Sigmoid colon (tissue), 4 donors: Measurements from ENCODE around the gene SNCB.
A peak's percentile ranks its signal among the peaks of the same experiment; 100 is the strongest.

Experiments
- EP300 ChIP-seq, 4 donors: sonication (generic); formaldehyde crosslinking; IDR thresholded peaks; one replicate each; pipeline ENCODE4 v1.6.1; 2017; ENCODE audit warnings: antibody characterized with exemption in 4 of 4
- POLR2A ChIP-seq, 2 donors: fragments of 450-650 bp; IDR thresholded peaks; one replicate each; pipeline ENCODE4 v1.6.1; 2016; ENCODE audit warnings: antibody characterized with exemption in 2 of 2, mild to moderate bottlenecking in 2 of 2, moderate library complexity in 2 of 2
- POLR2AphosphoS5 ChIP-seq, 4 donors: sonication (generic); formaldehyde crosslinking; IDR thresholded peaks; one replicate each; pipeline ENCODE4 v1.6.1; 2017; ENCODE audit warnings: antibody characterized with exemption in 4 of 4
- TF ChIP-seq, protein P1 (sequence below), 4 experiments: fragments of 450-650 bp in 3 of 4; fragments of 200-600 bp in 1 of 4; IDR thresholded peaks; one replicate each; pipeline ENCODE4 v1.5.1; 2016 to 2019; ENCODE audit warnings: antibody characterized with exemption in 4 of 4, mild to moderate bottlenecking in 3 of 4, moderate library complexity in 2 of 4

DNA sequence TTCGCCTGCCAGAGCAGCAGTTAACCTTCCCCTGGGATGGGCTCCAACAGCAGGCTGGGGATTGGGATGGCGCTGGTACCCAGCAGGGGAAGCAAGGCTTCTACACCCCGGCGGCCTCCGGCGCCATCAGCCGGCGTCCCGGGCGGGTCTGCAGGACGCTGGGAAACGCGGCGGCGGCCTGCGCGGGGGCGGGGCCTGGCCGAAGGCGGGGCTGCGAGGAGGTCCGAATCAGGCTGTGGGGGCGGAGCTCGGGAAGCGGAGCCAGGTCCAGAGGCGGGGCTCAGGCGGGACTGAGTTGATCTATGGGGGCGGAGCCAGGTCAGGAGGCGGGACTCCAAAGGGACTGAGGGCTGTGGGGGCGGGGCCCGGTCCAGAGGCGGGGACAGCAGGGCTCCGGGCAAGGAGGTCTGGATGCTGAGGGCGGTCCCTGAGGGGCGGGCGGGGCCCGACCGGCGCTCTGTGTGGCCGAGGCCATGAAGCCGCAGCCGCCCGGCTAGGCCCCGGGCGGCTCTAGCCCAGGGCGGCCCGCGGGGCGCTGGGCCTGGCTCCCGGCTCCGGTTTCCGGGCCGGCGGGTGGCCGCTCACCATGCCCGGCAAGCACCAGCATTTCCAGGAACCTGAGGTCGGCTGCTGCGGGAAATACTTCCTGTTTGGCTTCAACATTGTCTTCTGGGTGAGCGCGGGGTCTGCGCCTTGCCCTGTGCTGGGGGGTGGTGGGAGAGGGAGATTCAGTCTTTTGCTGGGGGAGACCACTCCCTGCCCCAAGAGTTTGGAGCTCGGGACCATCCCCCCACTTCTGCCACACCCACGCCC lies 16.9 kb upstream of the SNCB start, which contains the start of gene TSPAN17:
- TF ChIP-seq, protein P1, sequence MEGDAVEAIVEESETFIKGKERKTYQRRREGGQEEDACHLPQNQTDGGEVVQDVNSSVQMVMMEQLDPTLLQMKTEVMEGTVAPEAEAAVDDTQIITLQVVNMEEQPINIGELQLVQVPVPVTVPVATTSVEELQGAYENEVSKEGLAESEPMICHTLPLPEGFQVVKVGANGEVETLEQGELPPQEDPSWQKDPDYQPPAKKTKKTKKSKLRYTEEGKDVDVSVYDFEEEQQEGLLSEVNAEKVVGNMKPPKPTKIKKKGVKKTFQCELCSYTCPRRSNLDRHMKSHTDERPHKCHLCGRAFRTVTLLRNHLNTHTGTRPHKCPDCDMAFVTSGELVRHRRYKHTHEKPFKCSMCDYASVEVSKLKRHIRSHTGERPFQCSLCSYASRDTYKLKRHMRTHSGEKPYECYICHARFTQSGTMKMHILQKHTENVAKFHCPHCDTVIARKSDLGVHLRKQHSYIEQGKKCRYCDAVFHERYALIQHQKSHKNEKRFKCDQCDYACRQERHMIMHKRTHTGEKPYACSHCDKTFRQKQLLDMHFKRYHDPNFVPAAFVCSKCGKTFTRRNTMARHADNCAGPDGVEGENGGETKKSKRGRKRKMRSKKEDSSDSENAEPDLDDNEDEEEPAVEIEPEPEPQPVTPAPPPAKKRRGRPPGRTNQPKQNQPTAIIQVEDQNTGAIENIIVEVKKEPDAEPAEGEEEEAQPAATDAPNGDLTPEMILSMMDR (IDR thresholded peaks at IDR 0.05): peak in 1 of 4 experiments; percentile 11
- peak in 1 of 4 donors; percentile 9 for TF ChIP-seq EP300 (IDR thresholded peaks at IDR 0.05)
- peak; percentile 13 to 65 (median 36) for TF ChIP-seq POLR2AphosphoS5 (IDR thresholded peaks at IDR 0.05)
- peak; percentile 11 to 25 for TF ChIP-seq POLR2A (IDR thresholded peaks at IDR 0.05)
